Neural cell (in vitro differentiated cells): Measurements from ENCODE around the gene GGT6.

Experiments
- CTCF ChIP-seq: fragments of 450-650 bp; IDR thresholded peaks from 2 replicates; pipeline ENCODE4 v1.5.1; 2014; ENCODE audit warnings: antibody characterized with exemption, mild to moderate bottlenecking, moderate library complexity; ENCODE audit not compliant: poor library complexity, severe bottlenecking
- EP300 ChIP-seq: fragments of 450-650 bp; conservative IDR thresholded peaks from 2 replicates; pipeline ENCODE4 v1.6.1; 2014; ENCODE audit warnings: antibody characterized with exemption, mild to moderate bottlenecking, moderate library complexity; ENCODE audit not compliant: poor library complexity, severe bottlenecking
- EZH2 ChIP-seq: fragments of 200-600, 300-800 bp; shearing (Covaris generic), sonication (generic); IDR thresholded peaks from 2 replicates; pipeline ENCODE4 v1.6.1; 2014; ENCODE audit warnings: antibody characterized with exemption, low read length, borderline replicate concordance, mild to moderate bottlenecking; ENCODE audit not compliant: insufficient read depth, poor library complexity, severe bottlenecking
- POLR2AphosphoS5 ChIP-seq: IDR thresholded peaks from 2 replicates; pipeline ENCODE4 v1.6.1; 2012
- RAD21 ChIP-seq: fragments of 450-650 bp; conservative IDR thresholded peaks from 2 replicates; pipeline ENCODE4 v1.6.1; 2014; ENCODE audit warnings: antibody characterized with exemption, mild to moderate bottlenecking, moderate library complexity
- REST ChIP-seq: IDR thresholded peaks from 2 replicates; pipeline ENCODE4 v1.6.1; 2012; ENCODE audit warnings: borderline replicate concordance
- SMC3 ChIP-seq: fragments of 450-650 bp; conservative IDR thresholded peaks from 2 replicates; pipeline ENCODE4 v1.6.1; 2014; ENCODE audit warnings: antibody characterized with exemption, mild to moderate bottlenecking, moderate library complexity; ENCODE audit not compliant: poor library complexity

GRCh38 chr17:4588391-4588790 is 28.0 kb upstream of the GGT6 start:
- TF ChIP-seq EZH2 = no peak
- TF ChIP-seq POLR2AphosphoS5 = no peak
- TF ChIP-seq CTCF = no peak
- no peak for TF ChIP-seq RAD21
- no peak for TF ChIP-seq REST
- TF ChIP-seq EP300 = no peak
- no peak for TF ChIP-seq SMC3
